Panc1 (cell line): Measurements from ENCODE around the gene LRRC27. TPM values are rescaled to one million over a fixed set of nuclear protein-coding genes. Genes with fewer than 3 reads are reported as not detected.

Experiments
- ATAC-seq: fragments of 200-7000 bp; cut with Tn5 transposase; 2 replicates; pipeline ENCODE4 v1.9.1; 2020; ENCODE audit warnings: mild to moderate bottlenecking, moderate library complexity
- BruUV-seq: library from RNA; stranded (reverse); fragments of 400-500 nt; replicated peaks from 2 replicates; lab custom pipeline; 2021; lab: Mats Ljungman, UMichigan
- CTCF ChIA-PET: fragments of 300-600 bp; sonication (Branson Sonifier 250); formaldehyde crosslinking; loops from one replicate; lab custom pipeline; 2022; ENCODE audit warnings: antibody characterized with exemption; lab: Charles Lee
- POLR2A ChIA-PET: fragments of 300-600 bp; sonication (Branson Sonifier 250); formaldehyde crosslinking; loops from one replicate; lab custom pipeline; 2022; ENCODE audit warnings: antibody characterized with exemption; lab: Charles Lee
- DNase-seq: peaks from one replicate; pipeline ENCODE4 v3.0.0-alpha.2; 2010; ENCODE audit warnings: low read depth, low spot score
- H3K27ac ChIP-seq: 2 replicates; pipeline ENCODE4 v1.5.1; 2011; ENCODE audit warnings: mild to moderate bottlenecking, low read length, inconsistent platforms
- H3K27me3 ChIP-seq: fragments of 200-500 bp; sonication (Bioruptor generic); 2 replicates; pipeline ENCODE4 v1.6.0; 2014; ENCODE audit warnings: low read length, inconsistent platforms; ENCODE audit not compliant: control insufficient read depth, insufficient read depth
- H3K36me3 ChIP-seq: fragments of 200-500 bp; sonication (Bioruptor generic); 2 replicates; pipeline ENCODE4 v1.5.1; 2014; ENCODE audit warnings: inconsistent platforms, mild to moderate bottlenecking, low read length, moderate library complexity; ENCODE audit not compliant: control insufficient read depth, insufficient read depth
- H3K4me1 ChIP-seq: 2 replicates; pipeline ENCODE4 v1.5.1; 2011; ENCODE audit warnings: inconsistent platforms, mild to moderate bottlenecking, low read length, moderate library complexity; ENCODE audit not compliant: control insufficient read depth, insufficient read depth
- H3K4me3 ChIP-seq, 2 experiments: 2 replicates each; pipeline ENCODE4 v1.5.1; 2011 to 2012; ENCODE audit warnings: low read depth in 2 of 2, low read length in 2 of 2, mild to moderate bottlenecking in 2 of 2, inconsistent platforms in 1 of 2, moderate library complexity in 1 of 2
- H3K9me3 ChIP-seq: fragments of 200-500 bp; sonication (Bioruptor generic); 2 replicates; pipeline ENCODE4 v1.5.1; 2014; ENCODE audit warnings: low read depth, mild to moderate bottlenecking, inconsistent platforms, low read length, moderate library complexity; ENCODE audit not compliant: control insufficient read depth, insufficient read depth
- CTCF ChIP-seq: fragments of 450-650 bp; IDR thresholded peaks from 2 replicates; pipeline ENCODE4 v1.5.1; 2017; ENCODE audit warnings: mild to moderate bottlenecking
- POLR2AphosphoS5 ChIP-seq: IDR thresholded peaks from 2 replicates; pipeline ENCODE4 v1.6.1; 2012; ENCODE audit warnings: mild to moderate bottlenecking, low read depth, low read length, moderate library complexity
- REST ChIP-seq, 2 experiments: IDR thresholded peaks; 2 replicates each; pipeline ENCODE4 v1.6.1; 2011 to 2012; ENCODE audit warnings: low read depth in 2 of 2, control low read depth in 1 of 2, low read length in 1 of 2, mild to moderate bottlenecking in 1 of 2, moderate library complexity in 1 of 2; ENCODE audit not compliant: insufficient read depth in 1 of 2
- SIN3A ChIP-seq: IDR thresholded peaks from 2 replicates; pipeline ENCODE4 v1.6.1; 2012; ENCODE audit warnings: low read depth, mild to moderate bottlenecking, low read length, moderate library complexity, borderline replicate concordance; ENCODE audit not compliant: insufficient read depth
- TCF7L2 ChIP-seq: IDR thresholded peaks from 2 replicates; pipeline ENCODE4 v1.6.1; 2011; ENCODE audit warnings: mild to moderate bottlenecking, low read depth, low read length, inconsistent platforms
- in situ Hi-C: cut with HindIII; loops from 2 replicates; pipeline ENCODE4 v1.10.0; 2016; ENCODE audit warnings: low sequenced_read_pairs, low pct_unique_long_range_greater_than_20kb
- intact Hi-C: fragments of 100-400 bp; cut with micrococcal nuclease; formaldehyde crosslinking; loops from one replicate; pipeline ENCODE4 v1.10.0; 2022; ENCODE audit not compliant: unreplicated experiment
- total RNA-seq: library from RNA; stranded (reverse); gene quantifications from one replicate; pipeline ENCODE4 v1.2.1, GENCODE V29; 2021; ENCODE audit not compliant: unreplicated experiment

LRRC27 gene
- total RNA-seq, 1 experiment from 2014 or later = 15.7 TPM

GRCh38 chr10:132373241-132373955 is 41.4 kb downstream of the LRRC27 start:
- in situ Hi-C loops = no loop called here
- Histone ChIP-seq H3K4me3 (no peak overlapping the region), H3K27me3 (no peaks in the 10 kb centered on the region), H3K9me3 (no peaks in the 10 kb centered on the region), H3K36me3 (no peaks in the 10 kb centered on the region), H3K27ac (no peak overlapping the region), H3K4me1 (peaks cover 5% of the 10 kb centered on the region)
- ATAC-seq (no peak), DNase-seq (no peak)
- intact Hi-C loops = no loop called here
- POLR2A ChIA-PET = no interaction called here
- TF ChIP-seq CTCF = no peak
- no peak for TF ChIP-seq REST (IDR thresholded peaks at IDR 0.05; ENCODE audit: insufficient read depth in 1 of 2, low read depth in 2 of 2, low read length in 1 of 2)
- TF ChIP-seq POLR2AphosphoS5 = no peak
- no peak for TF ChIP-seq TCF7L2
- no peak for TF ChIP-seq SIN3A
- BruUV-seq = no TSS peak
- CTCF ChIA-PET = interaction anchor here (0.7 kb wide), 1 partner anchor 14 kb away, joined by 3 read pairs; no protein-coding TSS in a partner anchor

- Histone ChIP-seq H3K36me3 (no peaks in the 10 kb centered on the region), H3K4me1 (peaks cover 5% of the 10 kb centered on the region), H3K9me3 (no peaks in the 10 kb centered on the region), H3K27ac (no peak overlapping the region), H3K4me3 (no peak overlapping the region), H3K27me3 (no peaks in the 10 kb centered on the region)
- POLR2A ChIA-PET = no interaction called here
- TF ChIP-seq TCF7L2 = no peak
- TF ChIP-seq REST (IDR thresholded peaks at IDR 0.05; ENCODE audit: insufficient read depth in 1 of 2, low read depth in 2 of 2, low read length in 1 of 2) = no peak
- TF ChIP-seq CTCF = no peak
- no peak for TF ChIP-seq POLR2AphosphoS5
- TF ChIP-seq SIN3A = no peak
- no TSS peak for BruUV-seq
- in situ Hi-C loops = no loop called here
- ATAC-seq (no peak), DNase-seq (no peak)
- CTCF ChIA-PET = no interaction called here
- intact Hi-C loops = no loop called here
Measured at GRCh38 chr10:132374176-132374575, 42.2 kb downstream of the LRRC27 start.
